H9 (cell line): ENCODE data around the gene RELB. TPM values are rescaled to one million over a fixed set of nuclear protein-coding genes. Genes with fewer than 3 reads are reported as not detected.

Experiments
- DNase-seq: peaks from one replicate; pipeline ENCODE4 v3.0.0-alpha.2; 2017
- H2AFZ ChIP-seq: one replicate; pipeline ENCODE4 v1.6.1; 2013; ENCODE audit warnings: mild to moderate bottlenecking, low read length, control low read depth, moderate library complexity
- H2AK5ac ChIP-seq: 2 replicates; pipeline ENCODE4 v1.6.1; 2013; ENCODE audit warnings: low read length, control low read depth, mixed read lengths; ENCODE audit not compliant: insufficient read length
- H2BK120ac ChIP-seq: one replicate; pipeline ENCODE4 v1.6.1; 2013; ENCODE audit warnings: low read depth, mild to moderate bottlenecking, low read length, control low read depth, inconsistent platforms; ENCODE audit not compliant: poor library complexity, severe bottlenecking
- H2BK12ac ChIP-seq: 2 replicates; pipeline ENCODE4 v1.6.1; 2013; ENCODE audit warnings: low read length, control low read depth, mixed read lengths, low read depth; ENCODE audit not compliant: insufficient read length
- H2BK15ac ChIP-seq: 2 replicates; pipeline ENCODE4 v1.6.1; 2013; ENCODE audit warnings: low read depth, low read length, control low read depth
- H2BK20ac ChIP-seq: one replicate; pipeline ENCODE4 v1.6.1; 2013; ENCODE audit warnings: low read depth, mild to moderate bottlenecking, low read length, control low read depth, inconsistent platforms; ENCODE audit not compliant: poor library complexity, severe bottlenecking
- H2BK5ac ChIP-seq: 2 replicates; pipeline ENCODE4 v1.6.1; 2013; ENCODE audit warnings: low read length, control low read depth, mixed read lengths; ENCODE audit not compliant: insufficient read length
- H3K14ac ChIP-seq: 2 replicates; pipeline ENCODE4 v1.6.1; 2013; ENCODE audit warnings: low read length, control low read depth; ENCODE audit not compliant: insufficient read depth
- H3K18ac ChIP-seq: 2 replicates; pipeline ENCODE4 v1.6.1; 2013; ENCODE audit warnings: low read depth, mild to moderate bottlenecking, mixed read lengths, low read length, control low read depth; ENCODE audit not compliant: insufficient read length
- H3K23ac ChIP-seq: 2 replicates; pipeline ENCODE4 v1.6.1; 2013; ENCODE audit warnings: low read length, control low read depth, mixed read lengths, low read depth; ENCODE audit not compliant: insufficient read length
- H3K23me2 ChIP-seq: 2 replicates; pipeline ENCODE4 v1.6.1; 2013; ENCODE audit warnings: low read depth, mild to moderate bottlenecking, mixed read lengths, low read length, control low read depth; ENCODE audit not compliant: insufficient read length, poor library complexity, severe bottlenecking
- H3K27ac ChIP-seq: 2 replicates; pipeline ENCODE4 v1.5.1; 2013; ENCODE audit warnings: low read length, control low read depth, mixed read lengths, low read depth; ENCODE audit not compliant: insufficient read length
- H3K27me3 ChIP-seq: 2 replicates; pipeline ENCODE4 v1.6.1; 2013; ENCODE audit warnings: low read length, control low read depth, inconsistent platforms; ENCODE audit not compliant: insufficient read depth
- H3K4ac ChIP-seq: 2 replicates; pipeline ENCODE4 v1.6.1; 2013; ENCODE audit warnings: low read depth, mild to moderate bottlenecking, control low read depth, inconsistent platforms, low read length, moderate library complexity
- H3K4me1 ChIP-seq: 2 replicates; pipeline ENCODE4 v1.6.1; 2013; ENCODE audit warnings: low read length, control low read depth, inconsistent platforms; ENCODE audit not compliant: insufficient read depth
- H3K4me2 ChIP-seq: 2 replicates; pipeline ENCODE4 v1.6.1; 2013; ENCODE audit warnings: low read length, control low read depth, mixed read lengths; ENCODE audit not compliant: insufficient read length, insufficient read depth
- H3K56ac ChIP-seq: 2 replicates; pipeline ENCODE4 v1.6.1; 2013; ENCODE audit warnings: low read depth, mild to moderate bottlenecking, mixed read lengths, low read length, control low read depth; ENCODE audit not compliant: insufficient read length
- H3K79me1 ChIP-seq: 2 replicates; pipeline ENCODE4 v1.6.1; 2013; ENCODE audit warnings: low read depth, mild to moderate bottlenecking, moderate library complexity, low read length, control low read depth, inconsistent platforms; ENCODE audit not compliant: insufficient read depth, poor library complexity, severe bottlenecking
- H3K79me2 ChIP-seq: 2 replicates; pipeline ENCODE4 v1.6.1; 2013; ENCODE audit warnings: low read length, control low read depth, inconsistent platforms; ENCODE audit not compliant: insufficient read depth
- H3K9ac ChIP-seq: 2 replicates; pipeline ENCODE4 v1.6.1; 2013; ENCODE audit warnings: low read length, control low read depth, mixed read lengths; ENCODE audit not compliant: insufficient read length; ENCODE audit errors: extremely low read depth
- H3K9me3 ChIP-seq: one replicate; pipeline ENCODE4 v1.6.1; 2013; ENCODE audit warnings: low read depth, low read length, inconsistent platforms; ENCODE audit not compliant: control insufficient read depth
- H3T11ph ChIP-seq: one replicate; pipeline ENCODE4 v1.6.1; 2013; ENCODE audit warnings: mild to moderate bottlenecking, low read length, control low read depth, inconsistent platforms
- H4K20me1 ChIP-seq: one replicate; pipeline ENCODE4 v1.6.1; 2013; ENCODE audit not compliant: control insufficient read depth, insufficient read length, insufficient read depth
- H4K5ac ChIP-seq: 2 replicates; pipeline ENCODE4 v1.6.1; 2013; ENCODE audit warnings: low read depth, mild to moderate bottlenecking, mixed read lengths, low read length, control low read depth; ENCODE audit not compliant: insufficient read length
- H4K8ac ChIP-seq: replicated peaks from 2 replicates; pipeline ENCODE4 v1.6.1; 2013; ENCODE audit warnings: low read length, control low read depth, mixed read lengths, low read depth; ENCODE audit not compliant: insufficient read length
- H4K91ac ChIP-seq: 2 replicates; pipeline ENCODE4 v1.6.1; 2013; ENCODE audit warnings: low read depth, mild to moderate bottlenecking, moderate library complexity, mixed read lengths, low read length, control low read depth; ENCODE audit not compliant: insufficient read length
- H3K27ac Mint-ChIP-seq, 3 experiments: 2 replicates in 2 of 3; 3 replicates in 1 of 3; pipeline ENCODE4 v1.8.0; 2020 to 2021; ENCODE audit warnings: mixed read lengths in 3 of 3, mild to moderate bottlenecking in 1 of 3, moderate library complexity in 1 of 3
- H3K27me3 Mint-ChIP-seq: 2 replicates; pipeline ENCODE4 v1.8.0; 2021; ENCODE audit warnings: low read depth, mild to moderate bottlenecking, moderate library complexity, mixed read lengths
- H3K36me3 Mint-ChIP-seq, 3 experiments: 2 replicates in 2 of 3; 3 replicates in 1 of 3; pipeline ENCODE4 v1.8.0; 2020 to 2021; ENCODE audit warnings: low read depth in 3 of 3, mixed read lengths in 3 of 3; ENCODE audit not compliant: insufficient read depth in 1 of 3
- H3K4me1 Mint-ChIP-seq, 2 experiments: 2 replicates each; pipeline ENCODE4 v1.8.0; 2020; ENCODE audit warnings: mixed read lengths in 2 of 2
- H3K4me3 Mint-ChIP-seq, 2 experiments: 2 replicates in 1 of 2; 3 replicates in 1 of 2; pipeline ENCODE4 v1.8.0; 2020 to 2021; ENCODE audit warnings: mild to moderate bottlenecking in 2 of 2, mixed read lengths in 2 of 2, moderate library complexity in 1 of 2
- H3K9me3 Mint-ChIP-seq, 2 experiments: 2 replicates in 1 of 2; 3 replicates in 1 of 2; pipeline ENCODE4 v1.8.0; 2020; ENCODE audit warnings: mild to moderate bottlenecking in 2 of 2, mixed read lengths in 2 of 2, moderate library complexity in 1 of 2
- WGBS: extraction: QIAGEN DNeasy Blood & Tissue Kit; methylation state at CpG from one replicate; pipeline ENCODE4 v1.1.7; 2013; ENCODE audit warnings: missing lambda C conversion rate, low lambda C conversion rate, mixed read lengths; ENCODE audit not compliant: insufficient read length; ENCODE audit errors: extremely low coverage; 5-methylcytosine and 5-hydroxymethylcytosine counted together
- total RNA-seq: library from RNA; stranded (reverse); gene quantifications from 2 replicates; pipeline ENCODE4 v1.2.1, GENCODE V29; 2021
- TF ChIP-seq, protein P1 (sequence below): fragments of 200-600 bp; sonication (generic); conservative IDR thresholded peaks from 3 replicates; pipeline ENCODE4 v1.8.0; 2021; ENCODE audit warnings: antibody characterized with exemption, mild to moderate bottlenecking

The RELB gene
- total RNA-seq, 1 experiment from 2014 or later, result 13.7 TPM

DNA sequence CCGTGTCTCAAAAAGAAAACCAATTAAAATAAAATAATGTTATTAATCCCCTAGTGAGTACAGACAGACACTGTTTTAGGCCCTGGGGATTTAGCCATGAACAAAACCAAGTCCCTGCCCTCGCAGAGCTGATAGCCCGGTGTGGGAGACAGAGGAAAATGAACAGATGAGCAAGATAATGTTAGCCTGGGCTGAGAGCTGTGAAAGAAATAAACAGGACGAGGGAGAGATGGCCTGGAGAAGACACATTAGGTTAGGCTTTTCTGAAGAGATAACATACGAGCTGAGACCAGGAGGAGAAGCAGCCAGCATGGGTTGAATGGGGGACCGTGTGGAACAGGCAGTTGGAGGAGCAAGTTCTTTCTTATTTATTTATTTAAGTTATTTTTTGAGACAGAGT lies 9.0 kb downstream of the RELB start:
- Mint-ChIP-seq H3K27me3 (no peaks in the 10 kb centered on the region), H3K27ac (peak overlapping the region in 1 of 3 experiments; percentile 49; a peak in 1 of 7 replicates), H3K9me3 (no peaks in the 10 kb centered on the region), H3K4me3 (no peak overlapping the region), H3K4me1 (0 out of 4 replicates have a peak, but pooled peaks cover 0 to 2% of the 10 kb centered on the region in 2 experiments), H3K36me3 (peaks cover 0 to 6% (median 4%) of the 10 kb centered on the region in 3 experiments; a peak in 2 of 7 replicates)
- Histone ChIP-seq H3K14ac (no peak overlapping the region), H2BK12ac (no peak overlapping the region), H3K27ac (no peak overlapping the region), H3K79me1 (no peaks in the 10 kb centered on the region), H2BK120ac (no peak overlapping the region), H4K91ac (no peak overlapping the region), H3T11ph (no peak overlapping the region), H2AFZ (no peak overlapping the region), H3K56ac (no peak overlapping the region), H3K27me3 (no peaks in the 10 kb centered on the region), H4K20me1 (no peaks in the 10 kb centered on the region), H3K4me2 (no peak overlapping the region), H4K5ac (no peak overlapping the region), H3K4me1 (no peaks in the 10 kb centered on the region), H3K9ac (no peak overlapping the region), H3K79me2 (no peaks in the 10 kb centered on the region), H3K23ac (no peak overlapping the region), H3K9me3 (no peaks in the 10 kb centered on the region), H2BK15ac (no peak overlapping the region), H3K4ac (no peak overlapping the region), H3K23me2 (no peaks in the 10 kb centered on the region), H2BK20ac (no peak overlapping the region), H2BK5ac (no peak overlapping the region), H4K8ac (no peak overlapping the region), H3K18ac (no peak overlapping the region), H2AK5ac (no peak overlapping the region)
- no CpG with 5 or more reads among the region's 6 CpGs for WGBS
- TF ChIP-seq, protein P1, sequence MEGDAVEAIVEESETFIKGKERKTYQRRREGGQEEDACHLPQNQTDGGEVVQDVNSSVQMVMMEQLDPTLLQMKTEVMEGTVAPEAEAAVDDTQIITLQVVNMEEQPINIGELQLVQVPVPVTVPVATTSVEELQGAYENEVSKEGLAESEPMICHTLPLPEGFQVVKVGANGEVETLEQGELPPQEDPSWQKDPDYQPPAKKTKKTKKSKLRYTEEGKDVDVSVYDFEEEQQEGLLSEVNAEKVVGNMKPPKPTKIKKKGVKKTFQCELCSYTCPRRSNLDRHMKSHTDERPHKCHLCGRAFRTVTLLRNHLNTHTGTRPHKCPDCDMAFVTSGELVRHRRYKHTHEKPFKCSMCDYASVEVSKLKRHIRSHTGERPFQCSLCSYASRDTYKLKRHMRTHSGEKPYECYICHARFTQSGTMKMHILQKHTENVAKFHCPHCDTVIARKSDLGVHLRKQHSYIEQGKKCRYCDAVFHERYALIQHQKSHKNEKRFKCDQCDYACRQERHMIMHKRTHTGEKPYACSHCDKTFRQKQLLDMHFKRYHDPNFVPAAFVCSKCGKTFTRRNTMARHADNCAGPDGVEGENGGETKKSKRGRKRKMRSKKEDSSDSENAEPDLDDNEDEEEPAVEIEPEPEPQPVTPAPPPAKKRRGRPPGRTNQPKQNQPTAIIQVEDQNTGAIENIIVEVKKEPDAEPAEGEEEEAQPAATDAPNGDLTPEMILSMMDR, result no peak
- no peak for DNase-seq
